Lung microvascular endothelial cell (primary cell): Measurements from ENCODE around the gene LMX1A. TPM values are rescaled to one million over a fixed set of nuclear protein-coding genes. Genes with fewer than 3 reads are reported as not detected.

Experiments used
- DNase-seq, 2 donors: peaks; one replicate each; pipeline versions ENCODE4 v3.0.0 to v3.0.0-alpha.2; 2010; ENCODE audit warnings: low read depth in 2 of 2
- total RNA-seq: library from RNA; depleted of rRNA; stranded (reverse); fragments of >200 nt; gene quantifications from 2 replicates; pipeline ENCODE4 v1.2.1, GENCODE V29; 2014

The LMX1A gene
- total RNA-seq = not detected in 2 replicates

- no peak for DNase-seq
Measured at GRCh38 chr1:165355977-165356811, at the start of gene LMX1A. LMX1A (minus strand) TSS chr1:165356715; CDS start chr1:165355559, 1,156 bp downstream.

- peak; percentile 26 to 36 for DNase-seq
Measured at GRCh38 chr1:165403835-165404482, 47.4 kb upstream of the LMX1A start.

- DNase-seq = no peak
Measured at GRCh38 chr1:165402517-165403111, 46.1 kb upstream of the LMX1A start.

GRCh38 chr1:165397944-165398343, 41.4 kb upstream of the LMX1A start:
- DNase-seq = peak; percentile 86 to 94

DNA sequence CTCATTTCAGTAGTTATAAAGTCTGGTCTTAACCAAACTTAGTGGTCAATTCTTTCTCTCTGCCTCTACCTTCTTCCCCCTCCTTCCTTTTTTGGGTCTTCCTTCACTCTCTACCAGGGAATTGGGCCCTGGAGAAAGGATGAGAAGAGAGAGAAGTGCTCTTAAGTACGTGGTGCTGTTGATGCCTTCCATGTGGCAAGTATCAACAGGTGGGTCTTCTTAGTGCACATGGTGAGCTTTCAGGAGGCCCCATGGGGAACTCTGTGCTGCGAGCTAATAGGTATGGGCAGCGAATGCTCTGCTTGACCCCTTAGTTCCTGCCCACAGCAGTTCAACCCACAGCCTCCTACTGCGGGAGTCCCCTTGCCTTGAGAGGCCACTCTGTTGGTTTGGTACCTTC, 39.4 kb upstream of the LMX1A start:
- DNase-seq = no peak

DNA sequence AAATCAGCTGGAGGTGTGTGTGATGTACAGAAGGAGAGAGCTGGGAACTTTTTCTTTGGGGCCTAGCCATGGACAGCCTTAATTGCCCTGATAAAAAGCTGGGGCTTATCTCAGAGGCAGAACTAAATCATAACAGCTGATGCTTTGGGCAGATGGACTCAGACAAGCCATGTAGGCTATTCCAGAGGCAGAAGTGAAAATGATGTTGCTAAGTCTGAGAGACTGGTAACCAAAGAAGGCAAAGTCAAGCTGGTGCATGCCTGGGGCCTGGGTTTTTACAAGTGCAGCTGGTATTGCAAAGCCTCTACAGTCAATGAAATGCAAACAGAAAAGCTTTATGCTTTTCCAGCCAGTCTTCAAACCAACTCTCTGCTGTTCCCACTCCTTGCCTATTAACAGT, 39.0 kb upstream of the LMX1A start:
- no peak for DNase-seq

GRCh38 chr1:165392634-165393571, 36.4 kb upstream of the LMX1A start:
- DNase-seq = peak; percentile 72 to 77

- DNase-seq = no peak
Measured at GRCh38 chr1:165389609-165390008, 33.1 kb upstream of the LMX1A start.

DNA sequence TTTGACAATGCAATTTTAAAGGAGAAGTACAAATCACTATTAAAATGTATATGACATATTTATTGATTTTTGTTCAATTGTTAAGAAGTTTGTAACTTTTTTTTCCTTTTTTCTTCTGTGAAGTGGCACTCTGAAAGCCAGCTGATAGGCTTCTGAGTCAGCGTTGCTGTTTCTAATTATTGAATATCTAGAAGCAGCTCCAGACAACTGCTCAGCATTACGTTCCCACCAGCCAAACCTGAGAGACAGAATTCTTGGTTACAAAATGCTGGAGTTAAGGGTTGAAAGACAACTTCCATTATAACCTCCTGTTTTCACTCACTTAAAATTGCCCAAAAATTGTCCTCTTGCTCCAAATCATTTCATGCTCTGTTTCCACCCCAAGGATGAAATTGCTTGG, 31.4 kb upstream of the LMX1A start:
- no peak for DNase-seq

DNA sequence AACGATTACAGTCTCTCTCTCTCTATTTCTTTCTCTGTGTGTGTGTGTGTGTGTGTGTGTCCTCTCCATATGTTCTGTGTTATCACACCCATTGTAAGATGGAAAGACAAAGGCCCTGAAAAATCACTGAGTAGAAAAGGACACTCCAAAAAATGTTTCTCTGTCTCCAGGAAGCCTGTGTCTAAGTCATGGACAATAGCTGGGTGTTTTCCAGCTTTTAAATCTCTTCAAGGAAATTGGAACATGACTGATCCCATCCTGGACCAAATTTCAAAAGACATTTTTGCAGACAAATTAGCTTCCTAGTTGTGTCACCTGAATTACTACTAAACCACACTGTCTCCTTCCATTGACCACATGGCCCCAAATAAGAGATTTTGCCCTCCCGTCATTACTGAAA, 31.0 kb upstream of the LMX1A start:
- peak in 1 of 2 donors; percentile 20 for DNase-seq

- DNase-seq = no peak
Measured at GRCh38 chr1:165383599-165384405, 27.3 kb upstream of the LMX1A start.

DNA sequence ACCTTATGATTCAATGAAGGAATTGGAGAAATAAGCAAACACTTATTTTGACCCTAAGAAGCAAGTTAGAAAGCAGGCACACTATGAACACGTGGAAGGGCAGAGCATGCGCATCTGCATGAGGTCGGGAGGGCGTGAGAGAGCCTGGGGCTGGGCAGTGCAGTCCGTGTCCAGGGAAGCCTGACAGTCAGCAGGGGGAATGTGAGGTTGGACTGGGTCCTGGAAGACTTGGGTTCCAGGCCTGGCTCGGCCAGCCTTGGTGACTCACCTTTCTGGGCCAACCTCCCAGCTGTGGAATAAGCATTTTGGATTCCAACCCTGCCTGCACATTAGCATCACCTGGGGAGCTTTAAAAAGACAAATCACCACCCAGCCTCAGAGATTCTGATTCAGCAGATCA, 26.6 kb upstream of the LMX1A start:
- no peak for DNase-seq

GRCh38 chr1:165381745-165382505, 25.4 kb upstream of the LMX1A start:
- no peak for DNase-seq

GRCh38 chr1:165376811-165377311, 20.3 kb upstream of the LMX1A start:
- DNase-seq = no peak

DNA sequence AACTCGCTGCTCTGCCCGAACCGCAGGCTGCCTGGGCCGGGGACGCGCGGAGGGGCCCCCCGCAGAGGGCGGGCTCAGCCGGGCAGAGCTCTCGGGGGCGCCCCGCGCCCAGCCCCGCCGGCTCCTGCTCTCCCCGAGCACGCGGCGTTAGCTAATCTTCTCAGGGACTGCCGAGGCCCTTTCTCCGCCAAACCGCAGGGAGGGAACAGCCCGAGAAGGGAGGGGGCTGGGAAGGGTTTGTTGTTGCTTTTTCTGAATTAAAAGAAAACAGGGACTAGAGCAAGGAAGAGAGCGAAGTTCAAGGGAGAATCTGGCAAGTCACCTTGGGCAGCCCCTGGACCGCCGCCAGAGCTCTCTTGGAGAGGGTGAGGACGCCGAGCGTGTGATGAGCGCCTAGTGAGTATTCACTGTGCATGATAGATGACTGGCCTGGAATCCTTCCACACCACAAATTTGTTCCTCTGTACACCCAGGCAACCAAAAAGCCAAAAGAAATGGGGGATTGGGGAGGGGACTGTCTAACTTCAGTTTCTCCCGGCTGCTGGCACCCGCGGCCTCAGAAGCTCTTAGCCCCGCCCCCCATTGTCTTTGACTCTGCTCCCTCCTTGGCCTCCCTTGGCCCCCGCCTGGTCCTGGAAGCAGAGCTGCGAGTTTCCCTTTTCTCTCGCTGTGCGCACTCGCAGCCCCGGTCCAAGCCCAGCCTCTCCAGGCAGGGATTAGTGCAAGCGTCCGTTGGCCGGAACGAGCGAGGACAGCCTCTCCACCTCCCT, 19.7 kb upstream of the LMX1A start:
- DNase-seq = peak; percentile 12 to 85

DNA sequence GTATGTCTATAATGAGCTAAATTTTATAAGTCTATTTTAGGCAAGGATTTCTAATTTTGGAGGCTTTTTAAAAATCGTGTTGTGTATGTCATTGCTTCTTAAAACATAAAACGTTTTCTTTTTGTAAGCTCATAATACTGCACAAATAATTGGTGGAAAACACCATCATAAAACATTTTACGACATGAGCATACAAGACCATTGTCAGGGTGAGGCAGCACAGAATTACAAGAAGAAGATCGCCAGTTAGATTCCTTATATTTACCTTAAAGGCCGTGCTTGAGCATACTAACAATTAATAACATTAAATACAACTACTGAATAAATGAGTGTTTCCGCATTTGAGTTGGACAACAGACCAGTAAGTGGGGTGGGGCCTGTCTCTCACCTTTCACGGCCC, 19.1 kb upstream of the LMX1A start:
- no peak for DNase-seq

DNA sequence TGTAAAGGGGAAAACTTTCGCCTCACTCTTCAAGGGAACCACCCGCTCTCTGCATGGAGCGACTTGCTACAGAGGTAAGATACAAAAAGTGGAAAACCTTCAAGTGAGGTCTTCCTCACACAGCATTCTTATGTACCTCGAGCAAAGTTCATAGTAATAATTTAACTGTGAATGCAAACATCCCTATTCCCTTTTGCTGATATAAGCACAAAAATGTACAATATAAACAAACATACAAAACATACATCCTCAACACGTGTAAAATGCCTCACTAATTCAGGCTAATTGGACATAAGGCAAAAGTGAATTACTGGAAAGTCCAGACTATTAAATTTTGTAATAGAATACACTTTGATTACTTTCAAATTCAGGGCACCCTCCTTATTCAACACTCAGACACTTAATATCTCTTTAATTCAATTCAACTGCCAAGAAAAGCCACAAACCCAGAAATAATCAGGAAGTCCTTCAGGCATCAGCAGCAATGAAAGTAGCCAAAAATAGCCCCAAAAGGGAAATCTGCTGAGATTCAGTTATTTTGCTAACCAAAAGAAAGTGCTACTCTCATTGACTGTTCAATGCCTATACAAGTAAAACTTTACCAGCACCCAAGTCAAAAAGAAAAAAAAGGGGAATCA, 15.2 kb upstream of the LMX1A start:
- no peak for DNase-seq

DNA sequence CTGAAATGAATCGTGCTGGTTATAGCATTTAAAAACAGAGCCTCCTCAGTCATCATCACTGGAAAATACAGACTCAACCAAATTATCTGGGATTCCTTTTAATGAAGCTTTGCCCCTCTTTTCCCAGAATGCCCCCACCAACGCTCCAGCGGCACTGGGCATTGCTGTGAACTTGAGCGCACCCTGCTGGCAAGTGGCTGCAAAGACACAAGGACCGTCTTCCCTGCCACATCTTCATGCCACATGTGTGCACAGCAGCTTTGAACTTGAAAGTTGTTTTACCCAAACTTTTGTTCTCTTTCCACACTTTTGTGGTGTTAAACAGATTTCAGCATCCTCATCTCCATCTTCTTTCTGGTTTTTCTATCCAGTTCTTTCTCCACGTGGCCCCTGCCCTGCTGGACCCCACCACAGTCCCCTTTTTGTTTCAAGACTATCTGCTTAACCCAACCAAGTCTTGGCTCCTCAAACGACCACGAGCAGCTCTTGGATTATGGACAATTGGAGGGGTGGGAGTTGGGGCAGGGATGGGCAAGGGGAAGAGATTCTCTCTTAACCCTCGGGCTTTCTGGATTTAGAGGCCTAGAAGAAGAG, 12.8 kb upstream of the LMX1A start:
- DNase-seq = peak; percentile 59 to 63
